ENCODE results near the gene TUT7. TPM values are rescaled to one million over a fixed set of nuclear protein-coding genes. Genes with fewer than 3 reads are reported as not detected.

The TUT7 gene
- total RNA-seq, 1 donor from 2014 or later: 24.5 TPM

- no peak for TF ChIP-seq CTCF (IDR thresholded peaks at IDR 0.05; ENCODE audit: unreplicated experiment)
- no peak overlapping the region for H3K27ac Mint-ChIP-seq
- H3K36me3 Mint-ChIP-seq (ENCODE audit: insufficient read depth): peaks cover 15% of the 10 kb centered on the region
- no peak for DNase-seq (ENCODE audit: low spot score, unreplicated experiment)
- no peaks in the 10 kb centered on the region for H3K9me3 Mint-ChIP-seq (ENCODE audit: low read depth)
- no peak overlapping the region for H3K4me3 Mint-ChIP-seq (ENCODE audit: low read depth)
- H3K4me1 Mint-ChIP-seq (ENCODE audit: low read depth): no peaks in the 10 kb centered on the region
- no peaks in the 10 kb centered on the region for H3K27me3 Mint-ChIP-seq
Observed at GRCh38 chr9:86324901-86325300, 29.3 kb downstream of the TUT7 start.

- Mint-ChIP-seq H3K27me3 (no peaks in the 10 kb centered on the region), H3K4me3 (ENCODE audit: low read depth) (no peak overlapping the region), H3K27ac (no peak overlapping the region), H3K9me3 (ENCODE audit: low read depth) (no peaks in the 10 kb centered on the region), H3K36me3 (ENCODE audit: insufficient read depth) (peaks cover 15% of the 10 kb centered on the region), H3K4me1 (ENCODE audit: low read depth) (no peaks in the 10 kb centered on the region)
- no peak for DNase-seq (ENCODE audit: low spot score, unreplicated experiment)
- TF ChIP-seq CTCF (IDR thresholded peaks at IDR 0.05; ENCODE audit: unreplicated experiment): no peak
Observed at GRCh38 chr9:86324308-86324707, 29.9 kb downstream of the TUT7 start.

GRCh38 chr9:86322973-86323644, 31.1 kb downstream of the TUT7 start:
- Mint-ChIP-seq H3K36me3 (ENCODE audit: insufficient read depth) (peaks cover 15% of the 10 kb centered on the region), H3K4me1 (ENCODE audit: low read depth) (no peaks in the 10 kb centered on the region), H3K4me3 (ENCODE audit: low read depth) (no peak overlapping the region), H3K27ac (no peak overlapping the region), H3K9me3 (ENCODE audit: low read depth) (no peaks in the 10 kb centered on the region), H3K27me3 (no peaks in the 10 kb centered on the region)
- TF ChIP-seq CTCF (IDR thresholded peaks at IDR 0.05; ENCODE audit: unreplicated experiment): no peak
- DNase-seq (ENCODE audit: low spot score, unreplicated experiment): no peak

- no peak for DNase-seq (ENCODE audit: low spot score, unreplicated experiment)
- Mint-ChIP-seq H3K27me3 (no peaks in the 10 kb centered on the region), H3K36me3 (ENCODE audit: insufficient read depth) (peaks cover 16% of the 10 kb centered on the region), H3K27ac (no peak overlapping the region), H3K4me1 (ENCODE audit: low read depth) (no peaks in the 10 kb centered on the region), H3K9me3 (ENCODE audit: low read depth) (no peaks in the 10 kb centered on the region), H3K4me3 (ENCODE audit: low read depth) (no peak overlapping the region)
- no peak for TF ChIP-seq CTCF (IDR thresholded peaks at IDR 0.05; ENCODE audit: unreplicated experiment)
Observed at GRCh38 chr9:86321373-86321772, 32.8 kb downstream of the TUT7 start.

- H3K36me3 Mint-ChIP-seq (ENCODE audit: insufficient read depth): peaks cover 37% of the 10 kb centered on the region
- no peak for DNase-seq (ENCODE audit: low spot score, unreplicated experiment)
- H3K27me3 Mint-ChIP-seq: no peaks in the 10 kb centered on the region
- H3K4me1 Mint-ChIP-seq (ENCODE audit: low read depth): no peaks in the 10 kb centered on the region
- no peaks in the 10 kb centered on the region for H3K9me3 Mint-ChIP-seq (ENCODE audit: low read depth)
- H3K4me3 Mint-ChIP-seq (ENCODE audit: low read depth): no peak overlapping the region
- H3K27ac Mint-ChIP-seq: no peak overlapping the region
- no peak for TF ChIP-seq CTCF (IDR thresholded peaks at IDR 0.05; ENCODE audit: unreplicated experiment)
Observed at GRCh38 chr9:86318187-86318586, 36.0 kb downstream of the TUT7 start.

Data from progenitor cell of endocrine pancreas (in vitro differentiated cells).